ENCODE measurements around the gene STK25. TPM values are rescaled to one million over a fixed set of nuclear protein-coding genes. Genes with fewer than 3 reads are reported as not detected.

STK25 gene
- total RNA-seq, 1 donor from 2014 or later, result 198 TPM

- Mint-ChIP-seq H3K27ac (no peak overlapping the region), H3K27me3 (no peaks in the 10 kb centered on the region), H3K4me3 (no peak overlapping the region), H3K4me1 (ENCODE audit: unreplicated experiment) (no peaks in the 10 kb centered on the region), H3K9me3 (no peaks in the 10 kb centered on the region), H3K36me3 (peaks cover 5% of the 10 kb centered on the region)
- no peak for DNase-seq (ENCODE audit: extremely low spot score, unreplicated experiment)
- TF ChIP-seq, protein P1, sequence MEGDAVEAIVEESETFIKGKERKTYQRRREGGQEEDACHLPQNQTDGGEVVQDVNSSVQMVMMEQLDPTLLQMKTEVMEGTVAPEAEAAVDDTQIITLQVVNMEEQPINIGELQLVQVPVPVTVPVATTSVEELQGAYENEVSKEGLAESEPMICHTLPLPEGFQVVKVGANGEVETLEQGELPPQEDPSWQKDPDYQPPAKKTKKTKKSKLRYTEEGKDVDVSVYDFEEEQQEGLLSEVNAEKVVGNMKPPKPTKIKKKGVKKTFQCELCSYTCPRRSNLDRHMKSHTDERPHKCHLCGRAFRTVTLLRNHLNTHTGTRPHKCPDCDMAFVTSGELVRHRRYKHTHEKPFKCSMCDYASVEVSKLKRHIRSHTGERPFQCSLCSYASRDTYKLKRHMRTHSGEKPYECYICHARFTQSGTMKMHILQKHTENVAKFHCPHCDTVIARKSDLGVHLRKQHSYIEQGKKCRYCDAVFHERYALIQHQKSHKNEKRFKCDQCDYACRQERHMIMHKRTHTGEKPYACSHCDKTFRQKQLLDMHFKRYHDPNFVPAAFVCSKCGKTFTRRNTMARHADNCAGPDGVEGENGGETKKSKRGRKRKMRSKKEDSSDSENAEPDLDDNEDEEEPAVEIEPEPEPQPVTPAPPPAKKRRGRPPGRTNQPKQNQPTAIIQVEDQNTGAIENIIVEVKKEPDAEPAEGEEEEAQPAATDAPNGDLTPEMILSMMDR (conservative IDR thresholded peaks at IDR 0.05), result no peak
These were observed 42.8 kb downstream of the STK25 start for GRCh38 chr2:241465543-241465942.

- Mint-ChIP-seq H3K27me3 (no peaks in the 10 kb centered on the region), H3K27ac (no peak overlapping the region), H3K4me1 (ENCODE audit: unreplicated experiment) (no peaks in the 10 kb centered on the region), H3K4me3 (no peak overlapping the region), H3K9me3 (no peaks in the 10 kb centered on the region), H3K36me3 (peaks cover 5% of the 10 kb centered on the region)
- TF ChIP-seq, protein P1 (conservative IDR thresholded peaks at IDR 0.05), result no peak
- DNase-seq (ENCODE audit: extremely low spot score, unreplicated experiment), result no peak
These were observed 44.9 kb downstream of the STK25 start for GRCh38 chr2:241463276-241464135.

GRCh38 chr2:241461693-241462677, 46.4 kb downstream of the STK25 start:
- Mint-ChIP-seq H3K4me1 (ENCODE audit: unreplicated experiment) (no peaks in the 10 kb centered on the region), H3K4me3 (no peak overlapping the region), H3K27me3 (no peaks in the 10 kb centered on the region), H3K27ac (no peak overlapping the region), H3K36me3 (peaks cover 5% of the 10 kb centered on the region), H3K9me3 (no peaks in the 10 kb centered on the region)
- TF ChIP-seq, protein P1 (conservative IDR thresholded peaks at IDR 0.05), result no peak
- no peak for DNase-seq (ENCODE audit: extremely low spot score, unreplicated experiment)

DNA sequence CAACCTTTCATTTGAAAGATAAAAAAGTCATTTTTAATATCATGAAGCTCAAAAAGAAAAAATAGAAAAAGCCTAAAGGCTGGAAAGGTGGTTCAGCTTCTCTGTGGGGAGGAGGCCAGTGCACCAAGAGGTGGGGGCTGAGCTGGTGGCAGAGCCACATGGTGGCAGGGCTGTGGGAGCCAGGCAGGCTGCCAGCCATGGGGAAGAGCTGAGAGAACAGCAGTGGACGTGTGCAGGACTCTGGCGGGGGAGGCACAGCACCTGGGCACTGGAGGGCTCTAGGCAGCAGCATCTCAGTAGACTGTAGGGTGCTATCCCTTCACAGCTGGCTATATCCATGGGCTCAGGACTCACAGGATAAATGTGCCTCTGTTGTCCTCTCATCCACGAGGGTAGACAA, 47.8 kb downstream of the STK25 start:
- TF ChIP-seq, protein P1 (conservative IDR thresholded peaks at IDR 0.05), result no peak
- H3K27ac Mint-ChIP-seq, result no peak overlapping the region
- H3K9me3 Mint-ChIP-seq, result no peaks in the 10 kb centered on the region
- H3K27me3 Mint-ChIP-seq, result no peaks in the 10 kb centered on the region
- no peaks in the 10 kb centered on the region for H3K4me1 Mint-ChIP-seq (ENCODE audit: unreplicated experiment)
- no peak for DNase-seq (ENCODE audit: extremely low spot score, unreplicated experiment)
- peaks cover 5% of the 10 kb centered on the region for H3K36me3 Mint-ChIP-seq
- no peak overlapping the region for H3K4me3 Mint-ChIP-seq

- DNase-seq (ENCODE audit: extremely low spot score, unreplicated experiment), result no peak
- Mint-ChIP-seq H3K9me3 (no peaks in the 10 kb centered on the region), H3K27ac (no peak overlapping the region), H3K27me3 (no peaks in the 10 kb centered on the region), H3K4me3 (no peak overlapping the region), H3K36me3 (no peaks in the 10 kb centered on the region), H3K4me1 (ENCODE audit: unreplicated experiment) (no peaks in the 10 kb centered on the region)
- TF ChIP-seq, protein P1 (conservative IDR thresholded peaks at IDR 0.05), result no peak
These were observed 48.9 kb downstream of the STK25 start for GRCh38 chr2:241459520-241459919.

Measured in type B pancreatic cell (in vitro differentiated cells).